H9 (cell line): ENCODE measurements around the gene DCTN1. TPM values are rescaled to one million over a fixed set of nuclear protein-coding genes. Genes with fewer than 3 reads are reported as not detected.
A peak's percentile ranks its signal among the peaks of the same experiment; 100 is the strongest.

ENCODE experiments used
- DNase-seq: peaks from one replicate; pipeline ENCODE4 v3.0.0-alpha.2; 2017
- H2AFZ ChIP-seq: one replicate; pipeline ENCODE4 v1.6.1; 2013; ENCODE audit warnings: mild to moderate bottlenecking, low read length, control low read depth, moderate library complexity
- H2AK5ac ChIP-seq: 2 replicates; pipeline ENCODE4 v1.6.1; 2013; ENCODE audit warnings: low read length, control low read depth, mixed read lengths; ENCODE audit not compliant: insufficient read length
- H2BK120ac ChIP-seq: one replicate; pipeline ENCODE4 v1.6.1; 2013; ENCODE audit warnings: low read depth, mild to moderate bottlenecking, low read length, control low read depth, inconsistent platforms; ENCODE audit not compliant: poor library complexity, severe bottlenecking
- H2BK12ac ChIP-seq: 2 replicates; pipeline ENCODE4 v1.6.1; 2013; ENCODE audit warnings: low read length, control low read depth, mixed read lengths, low read depth; ENCODE audit not compliant: insufficient read length
- H2BK15ac ChIP-seq: 2 replicates; pipeline ENCODE4 v1.6.1; 2013; ENCODE audit warnings: low read depth, low read length, control low read depth
- H2BK20ac ChIP-seq: one replicate; pipeline ENCODE4 v1.6.1; 2013; ENCODE audit warnings: low read depth, mild to moderate bottlenecking, low read length, control low read depth, inconsistent platforms; ENCODE audit not compliant: poor library complexity, severe bottlenecking
- H2BK5ac ChIP-seq: 2 replicates; pipeline ENCODE4 v1.6.1; 2013; ENCODE audit warnings: low read length, control low read depth, mixed read lengths; ENCODE audit not compliant: insufficient read length
- H3K14ac ChIP-seq: 2 replicates; pipeline ENCODE4 v1.6.1; 2013; ENCODE audit warnings: low read length, control low read depth; ENCODE audit not compliant: insufficient read depth
- H3K18ac ChIP-seq: 2 replicates; pipeline ENCODE4 v1.6.1; 2013; ENCODE audit warnings: low read depth, mild to moderate bottlenecking, mixed read lengths, low read length, control low read depth; ENCODE audit not compliant: insufficient read length
- H3K23ac ChIP-seq: 2 replicates; pipeline ENCODE4 v1.6.1; 2013; ENCODE audit warnings: low read length, control low read depth, mixed read lengths, low read depth; ENCODE audit not compliant: insufficient read length
- H3K23me2 ChIP-seq: 2 replicates; pipeline ENCODE4 v1.6.1; 2013; ENCODE audit warnings: low read depth, mild to moderate bottlenecking, mixed read lengths, low read length, control low read depth; ENCODE audit not compliant: insufficient read length, poor library complexity, severe bottlenecking
- H3K27ac ChIP-seq: 2 replicates; pipeline ENCODE4 v1.5.1; 2013; ENCODE audit warnings: low read length, control low read depth, mixed read lengths, low read depth; ENCODE audit not compliant: insufficient read length
- H3K27me3 ChIP-seq: 2 replicates; pipeline ENCODE4 v1.6.1; 2013; ENCODE audit warnings: low read length, control low read depth, inconsistent platforms; ENCODE audit not compliant: insufficient read depth
- H3K4ac ChIP-seq: 2 replicates; pipeline ENCODE4 v1.6.1; 2013; ENCODE audit warnings: low read depth, mild to moderate bottlenecking, control low read depth, inconsistent platforms, low read length, moderate library complexity
- H3K4me1 ChIP-seq: 2 replicates; pipeline ENCODE4 v1.6.1; 2013; ENCODE audit warnings: low read length, control low read depth, inconsistent platforms; ENCODE audit not compliant: insufficient read depth
- H3K4me2 ChIP-seq: 2 replicates; pipeline ENCODE4 v1.6.1; 2013; ENCODE audit warnings: low read length, control low read depth, mixed read lengths; ENCODE audit not compliant: insufficient read length, insufficient read depth
- H3K56ac ChIP-seq: 2 replicates; pipeline ENCODE4 v1.6.1; 2013; ENCODE audit warnings: low read depth, mild to moderate bottlenecking, mixed read lengths, low read length, control low read depth; ENCODE audit not compliant: insufficient read length
- H3K79me1 ChIP-seq: 2 replicates; pipeline ENCODE4 v1.6.1; 2013; ENCODE audit warnings: low read depth, mild to moderate bottlenecking, moderate library complexity, low read length, control low read depth, inconsistent platforms; ENCODE audit not compliant: insufficient read depth, poor library complexity, severe bottlenecking
- H3K79me2 ChIP-seq: 2 replicates; pipeline ENCODE4 v1.6.1; 2013; ENCODE audit warnings: low read length, control low read depth, inconsistent platforms; ENCODE audit not compliant: insufficient read depth
- H3K9ac ChIP-seq: 2 replicates; pipeline ENCODE4 v1.6.1; 2013; ENCODE audit warnings: low read length, control low read depth, mixed read lengths; ENCODE audit not compliant: insufficient read length; ENCODE audit errors: extremely low read depth
- H3K9me3 ChIP-seq: one replicate; pipeline ENCODE4 v1.6.1; 2013; ENCODE audit warnings: low read depth, low read length, inconsistent platforms; ENCODE audit not compliant: control insufficient read depth
- H3T11ph ChIP-seq: one replicate; pipeline ENCODE4 v1.6.1; 2013; ENCODE audit warnings: mild to moderate bottlenecking, low read length, control low read depth, inconsistent platforms
- H4K20me1 ChIP-seq: one replicate; pipeline ENCODE4 v1.6.1; 2013; ENCODE audit not compliant: control insufficient read depth, insufficient read length, insufficient read depth
- H4K5ac ChIP-seq: 2 replicates; pipeline ENCODE4 v1.6.1; 2013; ENCODE audit warnings: low read depth, mild to moderate bottlenecking, mixed read lengths, low read length, control low read depth; ENCODE audit not compliant: insufficient read length
- H4K8ac ChIP-seq: replicated peaks from 2 replicates; pipeline ENCODE4 v1.6.1; 2013; ENCODE audit warnings: low read length, control low read depth, mixed read lengths, low read depth; ENCODE audit not compliant: insufficient read length
- H4K91ac ChIP-seq: 2 replicates; pipeline ENCODE4 v1.6.1; 2013; ENCODE audit warnings: low read depth, mild to moderate bottlenecking, moderate library complexity, mixed read lengths, low read length, control low read depth; ENCODE audit not compliant: insufficient read length
- H3K27ac Mint-ChIP-seq, 3 experiments: 2 replicates in 2 of 3; 3 replicates in 1 of 3; pipeline ENCODE4 v1.8.0; 2020 to 2021; ENCODE audit warnings: mixed read lengths in 3 of 3, mild to moderate bottlenecking in 1 of 3, moderate library complexity in 1 of 3
- H3K27me3 Mint-ChIP-seq: 2 replicates; pipeline ENCODE4 v1.8.0; 2021; ENCODE audit warnings: low read depth, mild to moderate bottlenecking, moderate library complexity, mixed read lengths
- H3K36me3 Mint-ChIP-seq, 3 experiments: 2 replicates in 2 of 3; 3 replicates in 1 of 3; pipeline ENCODE4 v1.8.0; 2020 to 2021; ENCODE audit warnings: low read depth in 3 of 3, mixed read lengths in 3 of 3; ENCODE audit not compliant: insufficient read depth in 1 of 3
- H3K4me1 Mint-ChIP-seq, 2 experiments: 2 replicates each; pipeline ENCODE4 v1.8.0; 2020; ENCODE audit warnings: mixed read lengths in 2 of 2
- H3K4me3 Mint-ChIP-seq, 2 experiments: 2 replicates in 1 of 2; 3 replicates in 1 of 2; pipeline ENCODE4 v1.8.0; 2020 to 2021; ENCODE audit warnings: mild to moderate bottlenecking in 2 of 2, mixed read lengths in 2 of 2, moderate library complexity in 1 of 2
- H3K9me3 Mint-ChIP-seq, 2 experiments: 2 replicates in 1 of 2; 3 replicates in 1 of 2; pipeline ENCODE4 v1.8.0; 2020; ENCODE audit warnings: mild to moderate bottlenecking in 2 of 2, mixed read lengths in 2 of 2, moderate library complexity in 1 of 2
- WGBS: extraction: QIAGEN DNeasy Blood & Tissue Kit; methylation state at CpG from one replicate; pipeline ENCODE4 v1.1.7; 2013; ENCODE audit warnings: missing lambda C conversion rate, low lambda C conversion rate, mixed read lengths; ENCODE audit not compliant: insufficient read length; ENCODE audit errors: extremely low coverage; 5-methylcytosine and 5-hydroxymethylcytosine counted together
- total RNA-seq: library from RNA; stranded (reverse); gene quantifications from 2 replicates; pipeline ENCODE4 v1.2.1, GENCODE V29; 2021
- TF ChIP-seq, protein P1 (sequence below): fragments of 200-600 bp; sonication (generic); conservative IDR thresholded peaks from 3 replicates; pipeline ENCODE4 v1.8.0; 2021; ENCODE audit warnings: antibody characterized with exemption, mild to moderate bottlenecking

The DCTN1 gene
- total RNA-seq, 1 experiment from 2014 or later: 141 TPM

DNA sequence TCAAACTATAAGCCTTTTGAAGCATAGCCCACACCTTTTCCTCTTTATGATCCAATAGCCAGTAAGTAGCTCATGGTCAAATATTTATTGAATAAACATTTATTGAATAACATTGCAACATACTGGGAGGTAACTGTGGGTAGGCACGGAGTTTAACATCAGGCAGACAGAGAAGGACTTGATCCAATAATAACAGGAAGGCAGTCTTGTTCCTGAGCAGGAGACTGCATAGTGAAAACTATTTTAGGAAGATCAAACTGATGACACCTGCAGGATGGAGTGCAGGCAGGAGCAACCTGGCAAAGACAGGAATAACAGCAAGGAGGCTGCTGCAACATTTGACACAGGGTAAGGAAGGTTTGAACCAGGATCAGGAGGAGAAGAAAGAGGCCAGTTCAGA lies 3.1 kb upstream of the DCTN1 start:
- Histone ChIP-seq H4K20me1 (no peaks in the 10 kb centered on the region), H3K9ac (no peak overlapping the region), H3K23me2 (no peaks in the 10 kb centered on the region), H3K9me3 (no peaks in the 10 kb centered on the region), H3K27ac (no peak overlapping the region), H4K8ac (no peak overlapping the region), H3T11ph (no peak overlapping the region), H3K27me3 (no peaks in the 10 kb centered on the region), H3K56ac (no peak overlapping the region), H3K79me1 (peaks cover 11% of the 10 kb centered on the region), H2AFZ (no peak overlapping the region), H2BK5ac (no peak overlapping the region), H2BK20ac (no peak overlapping the region), H3K14ac (no peak overlapping the region), H3K4me1 (no peaks in the 10 kb centered on the region; the same call in 1 of the 2 replicates), H3K18ac (no peak overlapping the region), H2BK15ac (no peak overlapping the region), H3K4me2 (no peak overlapping the region), H4K5ac (no peak overlapping the region), H3K4ac (no peak overlapping the region), H3K23ac (no peak overlapping the region), H3K79me2 (peaks cover 7% of the 10 kb centered on the region; the same call in 1 of the 2 replicates), H2BK12ac (no peak overlapping the region), H2BK120ac (no peak overlapping the region), H4K91ac (no peak overlapping the region), H2AK5ac (no peak overlapping the region)
- H3K4me1 Mint-ChIP-seq: peaks cover 18 to 27% of the 10 kb centered on the region in 2 experiments
- no CpG with 5 or more reads among the region's 1 CpG for WGBS
- no peak for DNase-seq
- no peaks in the 10 kb centered on the region for H3K27me3 Mint-ChIP-seq
- peak overlapping the region in 2 of 3 experiments; percentile 17 to 30; a peak in 3 of 7 replicates for H3K27ac Mint-ChIP-seq
- H3K9me3 Mint-ChIP-seq: no peaks in the 10 kb centered on the region
- TF ChIP-seq, protein P1, sequence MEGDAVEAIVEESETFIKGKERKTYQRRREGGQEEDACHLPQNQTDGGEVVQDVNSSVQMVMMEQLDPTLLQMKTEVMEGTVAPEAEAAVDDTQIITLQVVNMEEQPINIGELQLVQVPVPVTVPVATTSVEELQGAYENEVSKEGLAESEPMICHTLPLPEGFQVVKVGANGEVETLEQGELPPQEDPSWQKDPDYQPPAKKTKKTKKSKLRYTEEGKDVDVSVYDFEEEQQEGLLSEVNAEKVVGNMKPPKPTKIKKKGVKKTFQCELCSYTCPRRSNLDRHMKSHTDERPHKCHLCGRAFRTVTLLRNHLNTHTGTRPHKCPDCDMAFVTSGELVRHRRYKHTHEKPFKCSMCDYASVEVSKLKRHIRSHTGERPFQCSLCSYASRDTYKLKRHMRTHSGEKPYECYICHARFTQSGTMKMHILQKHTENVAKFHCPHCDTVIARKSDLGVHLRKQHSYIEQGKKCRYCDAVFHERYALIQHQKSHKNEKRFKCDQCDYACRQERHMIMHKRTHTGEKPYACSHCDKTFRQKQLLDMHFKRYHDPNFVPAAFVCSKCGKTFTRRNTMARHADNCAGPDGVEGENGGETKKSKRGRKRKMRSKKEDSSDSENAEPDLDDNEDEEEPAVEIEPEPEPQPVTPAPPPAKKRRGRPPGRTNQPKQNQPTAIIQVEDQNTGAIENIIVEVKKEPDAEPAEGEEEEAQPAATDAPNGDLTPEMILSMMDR: no peak
- peaks cover 2 to 5% (median 2%) of the 10 kb centered on the region in 3 experiments; a peak in 5 of 7 replicates for H3K36me3 Mint-ChIP-seq
- H3K4me3 Mint-ChIP-seq: no peak overlapping the region
